DND-41 (cell line): ENCODE results near the gene ZNF526.

Source experiments
- CTCF ChIP-seq: IDR thresholded peaks from 2 replicates; pipeline ENCODE4 v1.5.1; 2012; ENCODE audit warnings: borderline replicate concordance, low read length, moderate library complexity, mild to moderate bottlenecking; ENCODE audit not compliant: poor library complexity, severe bottlenecking; ENCODE audit errors: extremely low read depth
- EZH2 ChIP-seq: IDR thresholded peaks from 3 replicates; pipeline ENCODE4 v1.6.1; 2012; ENCODE audit warnings: borderline replicate concordance, low read depth, mild to moderate bottlenecking, moderate library complexity, low read length, inconsistent platforms; ENCODE audit not compliant: severe bottlenecking

GRCh38 chr19:42235181-42235580 lies 15.1 kb downstream of the ZNF526 start:
- TF ChIP-seq EZH2 (no peak), CTCF (no peak)
